H9 (cell line): ENCODE results near the gene KRT79. TPM values are rescaled to one million over a fixed set of nuclear protein-coding genes. Genes with fewer than 3 reads are reported as not detected.

Source experiments
- DNase-seq: peaks from one replicate; pipeline ENCODE4 v3.0.0-alpha.2; 2017
- H2AFZ ChIP-seq: one replicate; pipeline ENCODE4 v1.6.1; 2013; ENCODE audit warnings: mild to moderate bottlenecking, low read length, control low read depth, moderate library complexity
- H2AK5ac ChIP-seq: 2 replicates; pipeline ENCODE4 v1.6.1; 2013; ENCODE audit warnings: low read length, control low read depth, mixed read lengths; ENCODE audit not compliant: insufficient read length
- H2BK120ac ChIP-seq: one replicate; pipeline ENCODE4 v1.6.1; 2013; ENCODE audit warnings: low read depth, mild to moderate bottlenecking, low read length, control low read depth, inconsistent platforms; ENCODE audit not compliant: poor library complexity, severe bottlenecking
- H2BK12ac ChIP-seq: 2 replicates; pipeline ENCODE4 v1.6.1; 2013; ENCODE audit warnings: low read length, control low read depth, mixed read lengths, low read depth; ENCODE audit not compliant: insufficient read length
- H2BK15ac ChIP-seq: 2 replicates; pipeline ENCODE4 v1.6.1; 2013; ENCODE audit warnings: low read depth, low read length, control low read depth
- H2BK20ac ChIP-seq: one replicate; pipeline ENCODE4 v1.6.1; 2013; ENCODE audit warnings: low read depth, mild to moderate bottlenecking, low read length, control low read depth, inconsistent platforms; ENCODE audit not compliant: poor library complexity, severe bottlenecking
- H2BK5ac ChIP-seq: 2 replicates; pipeline ENCODE4 v1.6.1; 2013; ENCODE audit warnings: low read length, control low read depth, mixed read lengths; ENCODE audit not compliant: insufficient read length
- H3K14ac ChIP-seq: 2 replicates; pipeline ENCODE4 v1.6.1; 2013; ENCODE audit warnings: low read length, control low read depth; ENCODE audit not compliant: insufficient read depth
- H3K18ac ChIP-seq: 2 replicates; pipeline ENCODE4 v1.6.1; 2013; ENCODE audit warnings: low read depth, mild to moderate bottlenecking, mixed read lengths, low read length, control low read depth; ENCODE audit not compliant: insufficient read length
- H3K23ac ChIP-seq: 2 replicates; pipeline ENCODE4 v1.6.1; 2013; ENCODE audit warnings: low read length, control low read depth, mixed read lengths, low read depth; ENCODE audit not compliant: insufficient read length
- H3K23me2 ChIP-seq: 2 replicates; pipeline ENCODE4 v1.6.1; 2013; ENCODE audit warnings: low read depth, mild to moderate bottlenecking, mixed read lengths, low read length, control low read depth; ENCODE audit not compliant: insufficient read length, poor library complexity, severe bottlenecking
- H3K27ac ChIP-seq: 2 replicates; pipeline ENCODE4 v1.5.1; 2013; ENCODE audit warnings: low read length, control low read depth, mixed read lengths, low read depth; ENCODE audit not compliant: insufficient read length
- H3K27me3 ChIP-seq: 2 replicates; pipeline ENCODE4 v1.6.1; 2013; ENCODE audit warnings: low read length, control low read depth, inconsistent platforms; ENCODE audit not compliant: insufficient read depth
- H3K4ac ChIP-seq: 2 replicates; pipeline ENCODE4 v1.6.1; 2013; ENCODE audit warnings: low read depth, mild to moderate bottlenecking, control low read depth, inconsistent platforms, low read length, moderate library complexity
- H3K4me1 ChIP-seq: 2 replicates; pipeline ENCODE4 v1.6.1; 2013; ENCODE audit warnings: low read length, control low read depth, inconsistent platforms; ENCODE audit not compliant: insufficient read depth
- H3K4me2 ChIP-seq: 2 replicates; pipeline ENCODE4 v1.6.1; 2013; ENCODE audit warnings: low read length, control low read depth, mixed read lengths; ENCODE audit not compliant: insufficient read length, insufficient read depth
- H3K56ac ChIP-seq: 2 replicates; pipeline ENCODE4 v1.6.1; 2013; ENCODE audit warnings: low read depth, mild to moderate bottlenecking, mixed read lengths, low read length, control low read depth; ENCODE audit not compliant: insufficient read length
- H3K79me1 ChIP-seq: 2 replicates; pipeline ENCODE4 v1.6.1; 2013; ENCODE audit warnings: low read depth, mild to moderate bottlenecking, moderate library complexity, low read length, control low read depth, inconsistent platforms; ENCODE audit not compliant: insufficient read depth, poor library complexity, severe bottlenecking
- H3K79me2 ChIP-seq: 2 replicates; pipeline ENCODE4 v1.6.1; 2013; ENCODE audit warnings: low read length, control low read depth, inconsistent platforms; ENCODE audit not compliant: insufficient read depth
- H3K9ac ChIP-seq: 2 replicates; pipeline ENCODE4 v1.6.1; 2013; ENCODE audit warnings: low read length, control low read depth, mixed read lengths; ENCODE audit not compliant: insufficient read length; ENCODE audit errors: extremely low read depth
- H3K9me3 ChIP-seq: one replicate; pipeline ENCODE4 v1.6.1; 2013; ENCODE audit warnings: low read depth, low read length, inconsistent platforms; ENCODE audit not compliant: control insufficient read depth
- H3T11ph ChIP-seq: one replicate; pipeline ENCODE4 v1.6.1; 2013; ENCODE audit warnings: mild to moderate bottlenecking, low read length, control low read depth, inconsistent platforms
- H4K20me1 ChIP-seq: one replicate; pipeline ENCODE4 v1.6.1; 2013; ENCODE audit not compliant: control insufficient read depth, insufficient read length, insufficient read depth
- H4K5ac ChIP-seq: 2 replicates; pipeline ENCODE4 v1.6.1; 2013; ENCODE audit warnings: low read depth, mild to moderate bottlenecking, mixed read lengths, low read length, control low read depth; ENCODE audit not compliant: insufficient read length
- H4K8ac ChIP-seq: replicated peaks from 2 replicates; pipeline ENCODE4 v1.6.1; 2013; ENCODE audit warnings: low read length, control low read depth, mixed read lengths, low read depth; ENCODE audit not compliant: insufficient read length
- H4K91ac ChIP-seq: 2 replicates; pipeline ENCODE4 v1.6.1; 2013; ENCODE audit warnings: low read depth, mild to moderate bottlenecking, moderate library complexity, mixed read lengths, low read length, control low read depth; ENCODE audit not compliant: insufficient read length
- H3K27ac Mint-ChIP-seq, 3 experiments: 2 replicates in 2 of 3; 3 replicates in 1 of 3; pipeline ENCODE4 v1.8.0; 2020 to 2021; ENCODE audit warnings: mixed read lengths in 3 of 3, mild to moderate bottlenecking in 1 of 3, moderate library complexity in 1 of 3
- H3K27me3 Mint-ChIP-seq: 2 replicates; pipeline ENCODE4 v1.8.0; 2021; ENCODE audit warnings: low read depth, mild to moderate bottlenecking, moderate library complexity, mixed read lengths
- H3K36me3 Mint-ChIP-seq, 3 experiments: 2 replicates in 2 of 3; 3 replicates in 1 of 3; pipeline ENCODE4 v1.8.0; 2020 to 2021; ENCODE audit warnings: low read depth in 3 of 3, mixed read lengths in 3 of 3; ENCODE audit not compliant: insufficient read depth in 1 of 3
- H3K4me1 Mint-ChIP-seq, 2 experiments: 2 replicates each; pipeline ENCODE4 v1.8.0; 2020; ENCODE audit warnings: mixed read lengths in 2 of 2
- H3K4me3 Mint-ChIP-seq, 2 experiments: 2 replicates in 1 of 2; 3 replicates in 1 of 2; pipeline ENCODE4 v1.8.0; 2020 to 2021; ENCODE audit warnings: mild to moderate bottlenecking in 2 of 2, mixed read lengths in 2 of 2, moderate library complexity in 1 of 2
- H3K9me3 Mint-ChIP-seq, 2 experiments: 2 replicates in 1 of 2; 3 replicates in 1 of 2; pipeline ENCODE4 v1.8.0; 2020; ENCODE audit warnings: mild to moderate bottlenecking in 2 of 2, mixed read lengths in 2 of 2, moderate library complexity in 1 of 2
- WGBS: extraction: QIAGEN DNeasy Blood & Tissue Kit; methylation state at CpG from one replicate; pipeline ENCODE4 v1.1.7; 2013; ENCODE audit warnings: missing lambda C conversion rate, low lambda C conversion rate, mixed read lengths; ENCODE audit not compliant: insufficient read length; ENCODE audit errors: extremely low coverage; 5-methylcytosine and 5-hydroxymethylcytosine counted together
- total RNA-seq: library from RNA; stranded (reverse); gene quantifications from 2 replicates; pipeline ENCODE4 v1.2.1, GENCODE V29; 2021
- TF ChIP-seq, protein P1 (sequence below): fragments of 200-600 bp; sonication (generic); conservative IDR thresholded peaks from 3 replicates; pipeline ENCODE4 v1.8.0; 2021; ENCODE audit warnings: antibody characterized with exemption, mild to moderate bottlenecking

KRT79 gene
- total RNA-seq, 1 experiment from 2014 or later = not detected

- no peak overlapping the region for H3K56ac ChIP-seq
- TF ChIP-seq, protein P1, sequence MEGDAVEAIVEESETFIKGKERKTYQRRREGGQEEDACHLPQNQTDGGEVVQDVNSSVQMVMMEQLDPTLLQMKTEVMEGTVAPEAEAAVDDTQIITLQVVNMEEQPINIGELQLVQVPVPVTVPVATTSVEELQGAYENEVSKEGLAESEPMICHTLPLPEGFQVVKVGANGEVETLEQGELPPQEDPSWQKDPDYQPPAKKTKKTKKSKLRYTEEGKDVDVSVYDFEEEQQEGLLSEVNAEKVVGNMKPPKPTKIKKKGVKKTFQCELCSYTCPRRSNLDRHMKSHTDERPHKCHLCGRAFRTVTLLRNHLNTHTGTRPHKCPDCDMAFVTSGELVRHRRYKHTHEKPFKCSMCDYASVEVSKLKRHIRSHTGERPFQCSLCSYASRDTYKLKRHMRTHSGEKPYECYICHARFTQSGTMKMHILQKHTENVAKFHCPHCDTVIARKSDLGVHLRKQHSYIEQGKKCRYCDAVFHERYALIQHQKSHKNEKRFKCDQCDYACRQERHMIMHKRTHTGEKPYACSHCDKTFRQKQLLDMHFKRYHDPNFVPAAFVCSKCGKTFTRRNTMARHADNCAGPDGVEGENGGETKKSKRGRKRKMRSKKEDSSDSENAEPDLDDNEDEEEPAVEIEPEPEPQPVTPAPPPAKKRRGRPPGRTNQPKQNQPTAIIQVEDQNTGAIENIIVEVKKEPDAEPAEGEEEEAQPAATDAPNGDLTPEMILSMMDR = no peak
- no peak overlapping the region for H3K14ac ChIP-seq
Observed at GRCh38 chr12:52781399-52782082, 52.6 kb downstream of the KRT79 start.

More at GRCh38 chr12:52781399-52782082, 52.6 kb downstream of the KRT79 start:
- Histone ChIP-seq H3T11ph (no peak overlapping the region), H3K4me1 (no peaks in the 10 kb centered on the region), H4K20me1 (no peaks in the 10 kb centered on the region), H2BK12ac (no peak overlapping the region), H2BK5ac (no peak overlapping the region), H3K4ac (no peak overlapping the region), H3K9me3 (no peaks in the 10 kb centered on the region), H3K79me2 (no peaks in the 10 kb centered on the region), H4K8ac (no peak overlapping the region), H4K91ac (no peak overlapping the region), H2BK120ac (no peak overlapping the region), H2AFZ (no peak overlapping the region), H3K4me2 (no peak overlapping the region), H3K27ac (no peak overlapping the region), H4K5ac (no peak overlapping the region), H2BK20ac (no peak overlapping the region), H2AK5ac (no peak overlapping the region), H2BK15ac (no peak overlapping the region), H3K18ac (no peak overlapping the region), H3K9ac (no peak overlapping the region), H3K23me2 (no peaks in the 10 kb centered on the region), H3K23ac (no peak overlapping the region), H3K27me3 (no peaks in the 10 kb centered on the region), H3K79me1 (no peaks in the 10 kb centered on the region)
- Mint-ChIP-seq H3K36me3 (no peaks in the 10 kb centered on the region), H3K27ac (no peak overlapping the region), H3K4me1 (no peaks in the 10 kb centered on the region), H3K4me3 (no peak overlapping the region), H3K27me3 (peaks cover 26% of the 10 kb centered on the region), H3K9me3 (peaks cover 0 to 2% of the 10 kb centered on the region in 2 experiments; a peak in 1 of 5 replicates)
- no CpG with 5 or more reads among the region's 4 CpGs for WGBS
- DNase-seq = no peak
